Testis (tissue), 3 donors: ENCODE data around the gene TENM4. TPM values are rescaled to one million over a fixed set of nuclear protein-coding genes. Genes with fewer than 3 reads are reported as not detected.

ENCODE experiments used
- DNase-seq: peaks from one replicate; pipeline ENCODE4 v3.0.0-alpha.2; 2019
- H3K27ac ChIP-seq, 2 donors: fragments of 200-600 bp; sonication (generic); one replicate each; pipeline ENCODE4 v1.5.1; 2019
- H3K27me3 ChIP-seq: fragments of 200-600 bp; sonication (generic); one replicate; pipeline ENCODE4 v1.5.1; 2019
- H3K36me3 ChIP-seq: fragments of 200-600 bp; sonication (generic); one replicate; pipeline ENCODE4 v1.5.1; 2017; ENCODE audit warnings: low read depth; ENCODE audit errors: missing control alignments
- H3K4me1 ChIP-seq: fragments of 200-600 bp; sonication (generic); one replicate; pipeline ENCODE4 v1.5.1; 2019
- H3K4me3 ChIP-seq, 2 donors: fragments of 200-600 bp; sonication (generic); one replicate each; pipeline ENCODE4 v1.5.1; 2017 to 2019
- H3K9me3 ChIP-seq: fragments of 200-600 bp; sonication (generic); one replicate; pipeline ENCODE4 v1.5.1; 2017
- POLR2A ChIP-seq: fragments of 450-650 bp; IDR thresholded peaks from one replicate; pipeline ENCODE4 v1.6.1; 2017; ENCODE audit warnings: antibody characterized with exemption, mild to moderate bottlenecking, moderate library complexity
- WGBS, 2 donors: methylation state at CpG; one replicate each; pipeline ENCODE4 v1.1.5; 2018; 5-methylcytosine and 5-hydroxymethylcytosine counted together
- intact Hi-C: fragments of 100-400 bp; cut with DNase I; formaldehyde crosslinking; loops from one replicate; pipeline ENCODE4 v1.15.1; 2023; ENCODE audit warnings: low total_unique reads
- polyA plus RNA-seq: library from polyadenylated mRNA; stranded (reverse); fragments of 350-450 nt; fragmentation: Illumina TruSeq; extraction: RNeasy Lipid Tissue Mini Kit (QIAGEN cat#74804); gene quantifications from one replicate; pipeline ENCODE4 v1.2.3, GENCODE V29; 2014; ENCODE audit warnings: low read depth, low replicate concordance; ENCODE audit not compliant: insufficient read depth
- total RNA-seq, 2 donors: library from RNA; depleted of rRNA; stranded (reverse); fragments of >200 nt; gene quantifications; one replicate each; pipeline ENCODE4 v1.2.3, GENCODE V29; 2016
- TF ChIP-seq, protein P1 (sequence below), 3 experiments: fragments of 450-650 bp in 2 of 3; fragments of 200-600 bp in 1 of 3; sonication (generic) in 1 of 3; IDR thresholded peaks; one replicate each; pipeline ENCODE4 v1.5.1; 2016 to 2019; ENCODE audit warnings: antibody characterized with exemption in 3 of 3, mild to moderate bottlenecking in 2 of 3, moderate library complexity in 1 of 3

Gene TENM4
- total and polyA plus RNA-seq, 3 donors from 2014 or later, result 10.6 to 17.9 (median 11.4) TPM

DNA sequence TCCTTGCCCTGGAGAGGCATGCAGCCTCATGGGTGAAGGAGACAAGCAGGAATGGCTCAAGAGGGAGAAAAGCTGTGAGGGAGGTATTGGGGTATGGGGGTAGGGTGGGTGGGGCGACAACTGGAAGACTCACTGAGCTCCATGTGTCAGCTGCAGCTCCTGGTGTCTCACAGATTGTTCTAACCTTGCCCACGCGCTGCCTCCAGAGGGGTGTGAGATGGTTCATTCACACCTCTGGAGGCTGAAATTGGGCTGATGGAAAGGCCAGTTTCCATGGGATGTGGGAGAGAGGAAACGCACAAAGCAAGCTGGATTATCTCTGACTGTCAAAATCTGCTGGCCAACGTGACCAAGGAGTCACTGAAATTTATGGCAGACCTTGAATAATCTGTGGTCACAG is 465.7 kb downstream of the TENM4 start:
- Histone ChIP-seq H3K4me1 (no peaks in the 10 kb centered on the region), H3K36me3 (no peaks in the 10 kb centered on the region), H3K27ac (no peak overlapping the region), H3K27me3 (no peaks in the 10 kb centered on the region), H3K9me3 (no peaks in the 10 kb centered on the region), H3K4me3 (no peak overlapping the region)
- DNase-seq, result no peak
- 81 to 88% methylated on average over 5 of the region's 5 CpGs for WGBS, 2 donors
- intact Hi-C loops, result no loop called here
- no peak for TF ChIP-seq POLR2A
- TF ChIP-seq, protein P1, sequence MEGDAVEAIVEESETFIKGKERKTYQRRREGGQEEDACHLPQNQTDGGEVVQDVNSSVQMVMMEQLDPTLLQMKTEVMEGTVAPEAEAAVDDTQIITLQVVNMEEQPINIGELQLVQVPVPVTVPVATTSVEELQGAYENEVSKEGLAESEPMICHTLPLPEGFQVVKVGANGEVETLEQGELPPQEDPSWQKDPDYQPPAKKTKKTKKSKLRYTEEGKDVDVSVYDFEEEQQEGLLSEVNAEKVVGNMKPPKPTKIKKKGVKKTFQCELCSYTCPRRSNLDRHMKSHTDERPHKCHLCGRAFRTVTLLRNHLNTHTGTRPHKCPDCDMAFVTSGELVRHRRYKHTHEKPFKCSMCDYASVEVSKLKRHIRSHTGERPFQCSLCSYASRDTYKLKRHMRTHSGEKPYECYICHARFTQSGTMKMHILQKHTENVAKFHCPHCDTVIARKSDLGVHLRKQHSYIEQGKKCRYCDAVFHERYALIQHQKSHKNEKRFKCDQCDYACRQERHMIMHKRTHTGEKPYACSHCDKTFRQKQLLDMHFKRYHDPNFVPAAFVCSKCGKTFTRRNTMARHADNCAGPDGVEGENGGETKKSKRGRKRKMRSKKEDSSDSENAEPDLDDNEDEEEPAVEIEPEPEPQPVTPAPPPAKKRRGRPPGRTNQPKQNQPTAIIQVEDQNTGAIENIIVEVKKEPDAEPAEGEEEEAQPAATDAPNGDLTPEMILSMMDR (IDR thresholded peaks at IDR 0.05), result no peak

DNA sequence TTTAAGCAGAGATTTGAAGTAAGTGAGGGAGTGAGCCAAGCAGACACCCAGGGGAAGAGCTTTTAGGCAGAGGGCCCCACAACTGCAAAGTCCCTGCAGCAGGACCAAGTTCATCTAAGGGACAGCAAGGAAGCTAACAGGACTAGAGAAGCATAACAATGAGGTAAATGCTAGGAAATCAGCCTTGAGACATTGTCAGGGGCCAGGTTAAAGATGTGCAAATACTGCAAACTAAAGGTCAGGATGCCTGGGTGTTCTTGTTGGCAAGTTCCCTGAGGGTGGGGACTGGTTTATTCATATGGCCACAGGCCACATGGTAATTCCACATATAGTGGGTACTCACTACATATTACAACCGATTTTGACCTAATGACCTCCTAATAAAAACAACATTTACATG is 467.0 kb downstream of the TENM4 start:
- no peaks in the 10 kb centered on the region for H3K4me1 ChIP-seq
- intact Hi-C loops, result no loop called here
- WGBS, 2 donors, result 64 to 76% methylated on average over 1 of the region's 1 CpG
- no peaks in the 10 kb centered on the region for H3K9me3 ChIP-seq
- no peak overlapping the region for H3K4me3 ChIP-seq
- H3K27me3 ChIP-seq, result no peaks in the 10 kb centered on the region
- TF ChIP-seq, protein P1 (IDR thresholded peaks at IDR 0.05), result no peak
- no peak for TF ChIP-seq POLR2A
- no peaks in the 10 kb centered on the region for H3K36me3 ChIP-seq
- no peak overlapping the region for H3K27ac ChIP-seq
- DNase-seq, result no peak

DNA sequence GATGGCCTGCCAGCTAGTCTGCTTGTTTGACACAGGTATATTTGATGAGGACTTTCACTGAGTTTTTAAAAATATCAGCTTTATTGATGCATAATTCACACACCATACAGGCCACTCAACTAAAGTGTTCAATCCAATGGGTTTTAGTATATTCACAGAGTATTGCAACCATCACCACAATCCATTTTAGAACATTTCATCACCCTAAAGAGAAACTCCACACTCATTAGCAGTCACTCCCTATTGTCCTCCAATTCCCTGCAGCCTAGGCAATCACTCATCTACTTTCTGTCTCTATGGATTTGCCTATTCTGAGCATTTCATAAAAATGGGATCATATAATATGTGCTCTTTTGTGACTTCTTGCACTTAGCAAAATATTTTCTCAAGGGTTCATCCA is 468.2 kb downstream of the TENM4 start:
- TF ChIP-seq POLR2A, result no peak
- TF ChIP-seq, protein P1 (IDR thresholded peaks at IDR 0.05), result no peak
- Histone ChIP-seq H3K36me3 (no peaks in the 10 kb centered on the region), H3K27ac (no peak overlapping the region), H3K4me3 (no peak overlapping the region), H3K9me3 (no peaks in the 10 kb centered on the region), H3K4me1 (no peaks in the 10 kb centered on the region), H3K27me3 (no peaks in the 10 kb centered on the region)
- DNase-seq, result no peak
- intact Hi-C loops, result no loop called here

DNA sequence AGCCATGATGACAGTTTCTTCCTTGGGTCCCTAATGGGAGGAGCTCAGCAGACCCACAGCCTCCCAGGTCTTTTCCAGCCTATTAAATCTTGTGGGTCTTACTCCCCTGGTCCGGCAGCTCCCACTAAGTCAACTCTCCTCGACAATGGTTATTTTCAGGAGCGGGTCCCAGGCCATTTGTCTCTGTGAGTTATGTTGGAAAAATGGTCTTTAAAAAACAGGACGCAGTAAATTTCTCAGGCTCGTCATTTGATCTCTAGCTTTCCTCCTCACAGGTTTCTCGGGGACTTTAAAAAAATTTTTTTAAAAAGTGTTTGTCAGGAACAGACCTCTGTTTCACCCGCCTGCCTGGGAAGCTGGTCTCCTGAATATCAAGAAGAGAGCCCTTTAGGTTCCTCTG is 468.7 kb downstream of the TENM4 start:
- H3K4me3 ChIP-seq, result no peak overlapping the region
- no peaks in the 10 kb centered on the region for H3K36me3 ChIP-seq
- H3K9me3 ChIP-seq, result no peaks in the 10 kb centered on the region
- no peak for DNase-seq
- intact Hi-C loops, result no loop called here
- TF ChIP-seq, protein P1 (IDR thresholded peaks at IDR 0.05), result no peak
- TF ChIP-seq POLR2A, result no peak
- 83 to 87% methylated on average over 7 of the region's 7 CpGs for WGBS, 2 donors
- no peaks in the 10 kb centered on the region for H3K27me3 ChIP-seq
- no peak overlapping the region for H3K27ac ChIP-seq
- no peaks in the 10 kb centered on the region for H3K4me1 ChIP-seq

DNA sequence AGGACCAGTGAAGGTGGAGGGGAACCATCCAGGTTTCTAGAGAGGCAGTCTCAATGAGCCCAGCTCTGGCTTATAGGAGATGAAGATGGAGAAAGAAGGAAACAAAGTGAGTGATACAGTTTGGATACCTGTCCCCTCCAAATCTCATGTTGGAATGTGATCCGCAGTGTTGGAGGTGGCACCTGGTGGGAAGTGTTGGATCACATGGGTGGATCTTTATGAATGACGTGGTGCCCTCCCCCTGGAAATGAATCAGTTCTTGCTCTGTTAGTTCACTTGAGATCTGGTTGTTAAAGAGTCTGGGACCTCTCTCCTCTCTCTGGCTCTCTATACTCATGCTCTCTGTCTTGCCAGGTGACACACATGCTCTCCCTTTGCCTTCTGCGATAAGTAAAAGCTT is 473.0 kb downstream of the TENM4 start:
- DNase-seq, result no peak
- Histone ChIP-seq H3K27ac (no peak overlapping the region), H3K4me1 (no peaks in the 10 kb centered on the region), H3K27me3 (no peaks in the 10 kb centered on the region), H3K4me3 (no peak overlapping the region), H3K36me3 (no peaks in the 10 kb centered on the region), H3K9me3 (no peaks in the 10 kb centered on the region)
- intact Hi-C loops, result no loop called here
- TF ChIP-seq, protein P1 (IDR thresholded peaks at IDR 0.05), result no peak
- TF ChIP-seq POLR2A, result no peak
- 90 to 94% methylated on average over 3 of the region's 3 CpGs for WGBS, 2 donors
